Measurements from ENCODE around the gene FNDC3B.

DNA sequence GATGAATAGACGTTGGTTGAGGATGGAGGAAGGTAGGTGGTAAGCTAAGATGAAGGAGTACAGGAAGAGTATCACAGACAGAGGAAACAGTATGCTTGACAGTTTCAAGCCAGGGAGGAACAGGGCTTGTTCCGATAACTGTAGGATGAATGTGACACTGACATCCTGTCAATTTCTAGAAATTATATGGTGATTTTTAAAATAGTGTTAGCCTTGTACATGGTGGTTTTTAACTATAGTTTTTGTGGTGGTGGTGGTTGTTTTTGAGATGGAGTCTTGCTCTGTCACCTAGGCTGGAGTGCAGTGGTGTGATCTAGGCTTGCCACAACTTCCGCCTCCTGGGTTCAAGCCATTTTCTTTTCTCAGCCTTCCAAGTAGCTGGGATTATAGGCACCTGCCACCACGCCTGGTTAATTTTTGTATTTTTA, 92.8 kb downstream of the FNDC3B start:
- TF ChIP-seq EP300 (IDR thresholded peaks at IDR 0.05; ENCODE audit: borderline replicate concordance in 1 of 2, low read depth in 2 of 2, low read length in 2 of 2): no peak
- TF ChIP-seq CTCF (IDR thresholded peaks at IDR 0.05; ENCODE audit: control extremely low read depth in 1 of 3, insufficient read depth in 1 of 3, low read depth in 1 of 3, low read length in 3 of 3): no peak
- no peak for TF ChIP-seq MAX (IDR thresholded peaks at IDR 0.05)
- no peak for TF ChIP-seq SRF (IDR thresholded peaks at IDR 0.05; ENCODE audit: low read depth, low read length)
- TF ChIP-seq POLR2AphosphoS5 (IDR thresholded peaks at IDR 0.05; ENCODE audit: low read depth, low read length): no peak
- no peak for TF ChIP-seq RAD21 (IDR thresholded peaks at IDR 0.05 in 1 of 2, conservative IDR thresholded peaks at IDR 0.05 in 1 of 2; ENCODE audit: low read depth in 2 of 2, low read length in 2 of 2)
- no peak for TF ChIP-seq EZH2 (IDR thresholded peaks at IDR 0.05; ENCODE audit: low read depth, low read length, severe bottlenecking)
- TF ChIP-seq, protein P1, sequence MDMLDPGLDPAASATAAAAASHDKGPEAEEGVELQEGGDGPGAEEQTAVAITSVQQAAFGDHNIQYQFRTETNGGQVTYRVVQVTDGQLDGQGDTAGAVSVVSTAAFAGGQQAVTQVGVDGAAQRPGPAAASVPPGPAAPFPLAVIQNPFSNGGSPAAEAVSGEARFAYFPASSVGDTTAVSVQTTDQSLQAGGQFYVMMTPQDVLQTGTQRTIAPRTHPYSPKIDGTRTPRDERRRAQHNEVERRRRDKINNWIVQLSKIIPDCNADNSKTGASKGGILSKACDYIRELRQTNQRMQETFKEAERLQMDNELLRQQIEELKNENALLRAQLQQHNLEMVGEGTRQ (IDR thresholded peaks at IDR 0.05; ENCODE audit: low read length): no peak
- no peak for TF ChIP-seq TAF1 (IDR thresholded peaks at IDR 0.05; ENCODE audit: low read depth, low read length)
- TF ChIP-seq RFX5 (IDR thresholded peaks at IDR 0.05; ENCODE audit: borderline replicate concordance, low read depth, low read length): no peak
- no peak for TF ChIP-seq POLR2A (IDR thresholded peaks at IDR 0.05; ENCODE audit: control extremely low read depth in 1 of 2, low read depth in 2 of 2, low read length in 2 of 2)
- no peak for TF ChIP-seq JUN (IDR thresholded peaks at IDR 0.05; ENCODE audit: low read depth, low read length)
